Stimulated activated CD8-positive, alpha-beta memory T cell treated with anti-CD3 and anti-CD28 coated beads, Interleukin-2, amount 100 ng/mL, for 1 hour (primary cell): ENCODE data around the gene CIRBP.
"Not testable (repeated sequence)": the region's sequence is repeated elsewhere in the genome, so short reads cannot be mapped to it uniquely, and the experiment has no call there.

Experiments
- DNase-seq, 2 donors: peaks; one replicate each; pipeline ENCODE4 v3.0.0-alpha.2; 2020; ENCODE audit warnings: low read depth in 2 of 2

Gene CIRBP

DNA sequence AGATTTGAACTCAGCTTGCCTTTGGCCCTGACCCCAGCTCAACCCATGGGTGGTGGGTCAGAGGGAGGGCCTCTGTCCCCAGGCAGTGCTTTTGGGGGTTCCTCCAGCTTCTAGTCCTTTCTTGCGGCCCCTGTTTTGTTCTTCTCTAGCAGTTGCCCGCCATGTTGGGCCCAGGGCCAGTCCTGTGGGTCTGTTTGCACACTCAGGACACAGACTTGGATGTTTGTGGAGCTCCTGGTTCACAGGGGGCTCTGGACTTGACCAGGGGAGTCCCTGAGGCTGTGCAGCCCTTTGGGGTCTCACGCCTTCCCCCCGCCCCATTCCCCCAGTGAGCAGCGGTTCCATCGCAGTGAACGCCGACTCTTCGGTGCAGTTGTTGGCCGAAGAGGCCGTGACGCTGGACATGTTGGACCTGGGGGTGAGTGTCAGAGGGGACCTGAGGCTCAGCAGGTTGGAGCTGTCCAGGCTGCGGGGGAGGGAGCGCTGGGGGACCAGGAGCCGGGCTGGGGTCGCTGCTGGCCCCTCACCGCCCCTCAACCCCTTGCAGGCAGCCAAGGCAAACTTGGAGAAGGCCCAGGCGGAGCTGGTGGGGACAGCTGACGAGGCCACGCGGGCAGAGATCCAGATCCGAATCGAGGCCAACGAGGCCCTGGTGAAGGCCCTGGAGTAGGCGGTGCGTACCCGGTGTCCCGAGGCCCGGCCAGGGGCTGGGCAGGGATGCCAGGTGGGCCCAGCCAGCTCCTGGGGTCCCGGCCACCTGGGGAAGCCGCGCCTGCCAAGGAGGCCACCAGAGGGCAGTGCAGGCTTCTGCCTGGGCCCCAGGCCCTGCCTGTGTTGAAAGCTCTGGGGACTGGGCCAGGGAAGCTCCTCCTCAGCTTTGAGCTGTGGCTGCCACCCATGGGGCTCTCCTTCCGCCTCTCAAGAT lies 25.1 kb upstream of the CIRBP start:
- peak in 1 of 2 donors; percentile 81 for DNase-seq

DNA sequence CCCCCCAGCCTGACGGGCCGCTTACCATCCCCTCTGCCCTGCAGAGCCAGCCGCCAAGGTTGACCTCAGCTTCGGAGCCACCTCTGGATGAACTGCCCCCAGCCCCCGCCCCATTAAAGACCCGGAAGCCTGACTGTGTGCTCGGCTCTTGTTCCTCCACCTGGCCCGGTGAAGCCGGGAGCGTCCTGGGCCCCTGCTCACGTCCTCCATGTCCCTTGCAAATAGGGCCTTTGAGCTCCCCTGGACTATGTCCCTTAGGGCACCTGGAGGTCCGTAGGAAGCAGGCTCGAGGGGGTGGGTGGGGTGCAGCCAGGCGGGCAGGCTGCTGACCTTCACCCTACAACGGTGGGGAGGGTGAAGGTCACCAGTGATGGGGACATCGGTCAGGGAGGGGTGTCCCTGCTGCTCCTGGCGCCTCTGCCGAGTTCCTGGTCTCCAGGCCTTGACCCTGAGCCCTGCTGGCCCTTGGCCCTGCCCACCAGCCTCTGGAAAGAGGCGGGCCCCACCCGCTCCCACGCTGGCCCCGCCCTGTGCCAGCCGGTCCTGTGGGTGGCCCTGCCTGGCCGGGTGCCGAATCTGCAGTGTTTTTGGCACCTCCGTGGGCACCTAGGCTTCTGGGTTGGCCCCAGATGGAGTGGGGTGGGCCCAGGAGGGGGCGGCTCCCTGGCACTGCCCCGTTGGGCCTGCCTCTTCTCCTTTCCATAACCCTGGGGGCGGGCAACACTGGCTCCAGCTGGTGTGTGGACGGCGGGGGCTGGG lies 24.3 kb upstream of the CIRBP start:
- DNase-seq: no peak

DNA sequence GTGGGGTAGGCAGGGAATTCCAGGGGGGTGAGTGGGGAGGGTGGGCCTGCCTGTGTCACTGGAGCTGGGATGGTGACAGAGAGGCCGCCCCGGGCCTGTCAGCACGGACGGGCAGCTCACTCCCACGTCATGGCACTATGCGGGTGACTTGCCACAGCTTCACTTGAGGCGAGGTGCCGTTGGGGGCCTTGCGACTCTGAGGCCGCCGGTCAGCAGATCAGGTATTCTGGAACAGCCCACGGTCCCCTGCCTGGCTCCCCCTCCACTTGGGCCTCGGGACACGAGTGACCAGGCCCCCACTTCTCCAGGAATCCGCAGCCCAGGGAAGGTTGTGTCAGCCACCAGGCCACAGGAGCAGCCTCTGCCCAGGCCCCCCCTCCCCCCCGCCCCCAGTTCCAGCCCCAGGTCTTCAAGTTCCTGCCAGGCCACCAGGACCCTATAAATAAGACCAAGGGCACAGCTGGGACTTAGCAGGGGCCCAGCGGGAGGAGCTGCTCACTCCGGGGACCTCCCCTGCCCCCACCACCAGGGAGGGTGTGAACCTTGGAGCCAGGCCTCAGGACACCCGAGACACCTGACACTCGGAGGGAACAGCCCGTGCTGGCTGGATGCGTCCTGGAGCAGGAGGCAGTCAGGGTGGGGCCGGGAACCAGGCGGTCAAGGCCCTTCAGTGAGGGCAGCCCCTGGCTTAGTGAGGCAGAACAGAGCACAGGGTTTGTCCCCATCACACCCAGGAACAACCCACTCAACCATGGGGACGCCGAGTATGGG lies 23.5 kb upstream of the CIRBP start:
- DNase-seq: no peak

DNA sequence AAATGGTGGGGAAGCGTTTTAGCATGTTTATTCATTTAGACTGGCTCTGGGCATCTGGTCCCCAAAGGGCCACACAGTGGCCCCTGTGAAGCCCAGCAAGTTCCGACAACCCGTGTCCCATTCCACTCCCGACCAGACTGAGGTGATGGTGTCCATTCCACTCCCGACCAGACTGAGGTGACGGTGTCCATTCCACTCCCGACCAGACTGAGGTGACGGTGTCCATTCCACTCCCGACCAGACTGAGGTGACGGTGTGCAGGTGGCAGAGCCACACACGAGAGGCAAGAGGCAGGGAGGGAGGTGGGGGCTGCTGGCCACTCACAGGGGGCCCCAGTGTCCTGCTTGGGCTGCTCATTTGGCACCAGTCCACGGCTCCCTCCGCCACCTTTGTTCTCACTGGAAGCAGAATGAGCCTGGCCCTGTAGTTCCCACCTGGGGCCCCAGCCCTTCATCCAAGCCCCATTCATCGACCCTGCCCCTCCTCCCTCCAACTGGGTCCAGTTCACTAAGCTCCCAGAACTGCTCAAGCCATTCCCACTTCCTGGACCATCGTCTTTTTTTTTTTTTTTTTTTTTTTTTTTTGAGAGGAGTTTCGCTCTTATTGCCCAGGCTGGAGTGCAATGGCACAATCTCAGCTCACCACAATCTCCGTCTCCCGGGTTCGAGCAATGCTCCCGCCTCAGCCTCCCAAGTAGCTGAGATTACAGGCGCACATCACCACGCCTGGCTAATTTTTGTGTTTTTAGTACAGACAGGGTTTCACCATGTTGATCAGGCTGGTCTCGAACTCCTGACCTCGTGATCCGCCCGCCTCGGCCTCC lies 22.7 kb upstream of the CIRBP start:
- DNase-seq: not testable (repeated sequence)

DNA sequence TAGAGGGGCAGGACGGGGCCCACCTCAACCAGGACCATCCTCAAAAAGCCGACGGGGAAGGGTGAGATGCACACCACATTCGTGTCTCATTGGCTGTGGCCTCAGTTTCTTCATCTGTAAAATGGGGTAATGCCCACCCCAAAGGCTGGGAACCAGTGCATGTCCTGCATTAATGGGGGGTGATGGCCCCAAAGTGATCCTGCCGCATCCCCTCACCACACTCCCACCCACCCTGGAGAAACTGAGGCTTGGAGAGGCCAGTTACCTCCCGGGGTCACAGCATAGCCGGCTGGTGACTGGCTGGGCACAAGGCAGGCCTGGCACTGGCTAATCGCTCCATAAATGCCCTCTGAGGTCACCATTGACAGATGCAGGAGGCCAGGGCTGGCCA lies 21.4 kb upstream of the CIRBP start:
- DNase-seq: no peak

DNA sequence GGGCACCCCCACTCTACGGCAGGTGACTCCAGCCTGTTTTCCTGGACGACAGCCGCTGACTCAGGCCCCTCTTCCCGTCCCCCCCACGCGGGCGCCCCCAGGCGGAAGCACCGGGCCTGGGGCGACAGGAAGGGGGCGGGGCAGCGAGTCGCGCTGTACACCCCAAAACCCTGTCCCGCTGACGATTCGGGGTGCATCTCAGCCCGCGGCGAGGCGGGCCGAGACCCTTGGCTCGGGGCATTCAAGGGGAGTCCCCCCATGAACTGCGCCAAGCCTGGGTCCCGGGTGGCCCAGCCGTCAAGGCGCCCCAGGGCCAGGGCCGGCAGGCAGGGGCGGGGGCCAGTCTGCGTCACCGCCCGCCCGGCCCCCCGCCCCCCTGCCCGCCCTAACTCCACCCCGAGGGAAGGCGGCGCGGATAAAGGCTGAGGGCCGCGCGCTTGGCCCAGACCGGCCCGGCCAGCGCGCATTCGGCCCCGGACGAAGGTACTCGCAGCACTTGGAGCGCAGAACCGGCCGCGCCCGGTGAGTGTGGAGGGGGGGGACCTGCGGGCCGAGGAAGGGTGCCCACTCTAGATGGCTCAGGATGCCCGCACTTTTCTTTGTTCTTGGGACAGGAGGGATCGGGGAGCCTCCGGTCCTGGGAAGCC lies 20.9 kb upstream of the CIRBP start, which contains the start of gene MIDN:
Gene MIDN, plus strand, starts transcription at position 445 of the 647 bp plus-strand sequence. CDS start 1,714 bp downstream, outside the sequence.
- DNase-seq: no peak

DNA sequence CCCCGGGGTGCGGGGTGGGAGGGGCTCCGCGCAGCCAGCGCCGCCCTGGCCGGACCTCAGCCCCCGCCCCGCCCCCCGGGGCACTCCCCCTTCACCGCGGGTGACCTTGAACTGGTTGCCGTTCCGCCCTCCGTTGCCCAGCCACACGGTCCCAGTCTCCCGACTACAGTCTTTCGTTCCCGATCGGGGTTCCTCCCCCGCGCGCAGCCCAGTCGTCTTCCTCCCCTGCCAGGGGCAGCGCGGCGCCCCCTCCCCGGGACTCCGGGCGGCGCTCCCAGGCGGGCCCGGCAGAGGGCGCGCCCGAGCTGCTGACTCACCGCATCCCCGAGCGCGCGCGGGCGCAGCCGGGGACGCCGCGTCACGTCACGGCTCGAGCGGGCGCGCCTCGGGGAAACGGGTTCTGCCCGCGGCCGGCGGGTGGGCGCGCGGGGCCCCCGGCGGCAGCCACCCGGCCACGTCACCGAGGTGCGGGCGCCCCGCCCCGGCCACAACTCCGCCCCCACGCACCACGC lies 20.3 kb upstream of the CIRBP start:
- peak in 1 of 2 donors; percentile 68 for DNase-seq

DNA sequence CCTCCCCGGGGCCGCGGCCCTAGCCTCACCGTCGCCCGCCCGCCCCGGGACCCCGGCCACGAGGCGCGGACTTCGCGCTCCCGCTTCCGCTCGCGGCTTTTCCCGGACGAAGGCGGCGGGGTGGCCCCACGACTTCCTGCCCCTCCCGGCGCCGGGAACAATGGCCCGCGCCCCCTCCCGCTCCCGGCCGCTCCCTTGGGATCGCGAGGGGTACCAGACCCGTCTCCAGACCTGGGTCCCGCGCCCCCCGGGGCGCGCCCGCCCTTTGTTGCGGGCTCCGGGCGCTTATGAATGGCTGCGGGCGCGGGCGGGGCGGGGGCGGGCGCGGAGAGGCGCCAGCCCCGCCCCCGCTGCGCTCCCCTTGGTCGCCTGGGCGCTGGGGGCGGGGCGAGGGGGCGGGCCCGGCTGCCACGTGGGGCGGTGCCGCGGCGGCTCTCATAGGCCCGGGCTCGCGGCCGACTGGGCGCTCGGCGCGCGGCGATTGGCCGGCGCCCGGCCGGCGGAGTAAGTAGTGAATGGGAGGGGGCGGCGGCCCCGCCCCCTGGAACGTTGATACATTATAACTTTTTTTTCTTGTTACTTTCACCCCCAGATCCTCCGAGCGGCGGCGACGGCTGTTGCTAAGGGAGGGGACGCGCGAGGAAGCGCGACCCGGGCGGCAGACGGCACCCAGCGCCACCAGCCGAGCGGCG lies 19.7 kb upstream of the CIRBP start:
- DNase-seq: peak; percentile 90 to 93

DNA sequence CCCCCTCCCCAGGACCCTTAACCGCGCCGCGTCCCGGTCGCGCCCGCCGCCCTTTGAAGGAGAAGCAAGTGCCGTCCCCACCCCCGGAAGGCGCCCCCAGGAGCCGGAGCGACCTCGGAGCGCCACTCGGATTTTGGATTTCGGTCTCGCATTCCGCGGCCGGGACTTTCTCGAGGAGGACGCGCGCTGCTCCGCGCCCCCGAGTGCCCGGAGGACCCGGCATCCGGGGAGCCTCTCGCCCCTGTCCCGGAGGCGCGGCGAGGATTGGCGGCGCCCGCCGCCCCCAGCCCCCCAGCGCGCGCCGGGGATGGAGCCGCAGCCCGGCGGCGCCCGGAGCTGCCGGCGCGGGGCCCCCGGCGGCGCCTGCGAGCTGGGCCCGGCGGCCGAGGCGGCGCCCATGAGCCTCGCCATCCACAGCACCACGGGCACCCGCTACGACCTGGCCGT lies 19.1 kb upstream of the CIRBP start:
- DNase-seq: no peak

DNA sequence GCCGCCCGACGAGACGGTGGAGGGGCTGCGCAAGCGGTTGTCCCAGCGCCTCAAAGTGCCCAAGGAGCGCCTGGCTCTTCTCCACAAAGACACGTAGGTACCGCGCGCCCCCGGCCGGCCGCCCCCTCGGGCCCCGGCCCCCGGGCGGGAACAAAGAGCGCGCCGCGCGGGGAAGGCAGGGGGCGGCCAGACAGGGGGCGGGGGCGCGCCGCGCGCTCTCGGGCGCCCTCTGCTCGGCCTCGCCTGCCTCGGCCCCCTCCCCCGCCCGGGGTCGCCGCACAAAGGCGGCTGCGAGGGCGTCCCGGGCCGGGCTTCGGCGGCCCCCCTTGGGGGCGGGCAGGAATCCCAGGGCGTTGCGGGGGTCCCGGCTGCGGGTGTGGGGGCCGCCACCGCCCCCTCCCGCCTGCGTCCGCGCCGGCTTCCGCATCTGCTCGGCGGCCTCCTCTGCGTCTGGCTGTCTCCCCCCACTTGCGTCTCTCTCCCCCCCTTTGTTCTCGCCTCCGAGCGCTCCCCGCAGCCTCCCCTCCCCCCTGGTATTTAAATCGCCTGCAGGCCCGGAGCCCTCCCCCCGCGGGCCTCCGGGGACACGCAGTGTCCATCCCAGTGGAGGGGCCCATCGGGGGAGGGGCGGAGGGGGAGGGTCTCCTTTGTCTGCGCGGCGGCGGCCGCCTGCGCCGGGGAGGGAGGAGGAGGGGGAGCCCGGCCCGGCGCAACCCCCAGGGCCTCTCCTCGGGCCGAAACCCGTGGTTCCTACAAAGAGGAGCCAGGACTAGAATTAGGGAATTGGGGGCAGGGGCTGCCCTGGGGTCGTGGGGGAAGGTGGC lies 18.5 kb upstream of the CIRBP start:
- DNase-seq: no peak

DNA sequence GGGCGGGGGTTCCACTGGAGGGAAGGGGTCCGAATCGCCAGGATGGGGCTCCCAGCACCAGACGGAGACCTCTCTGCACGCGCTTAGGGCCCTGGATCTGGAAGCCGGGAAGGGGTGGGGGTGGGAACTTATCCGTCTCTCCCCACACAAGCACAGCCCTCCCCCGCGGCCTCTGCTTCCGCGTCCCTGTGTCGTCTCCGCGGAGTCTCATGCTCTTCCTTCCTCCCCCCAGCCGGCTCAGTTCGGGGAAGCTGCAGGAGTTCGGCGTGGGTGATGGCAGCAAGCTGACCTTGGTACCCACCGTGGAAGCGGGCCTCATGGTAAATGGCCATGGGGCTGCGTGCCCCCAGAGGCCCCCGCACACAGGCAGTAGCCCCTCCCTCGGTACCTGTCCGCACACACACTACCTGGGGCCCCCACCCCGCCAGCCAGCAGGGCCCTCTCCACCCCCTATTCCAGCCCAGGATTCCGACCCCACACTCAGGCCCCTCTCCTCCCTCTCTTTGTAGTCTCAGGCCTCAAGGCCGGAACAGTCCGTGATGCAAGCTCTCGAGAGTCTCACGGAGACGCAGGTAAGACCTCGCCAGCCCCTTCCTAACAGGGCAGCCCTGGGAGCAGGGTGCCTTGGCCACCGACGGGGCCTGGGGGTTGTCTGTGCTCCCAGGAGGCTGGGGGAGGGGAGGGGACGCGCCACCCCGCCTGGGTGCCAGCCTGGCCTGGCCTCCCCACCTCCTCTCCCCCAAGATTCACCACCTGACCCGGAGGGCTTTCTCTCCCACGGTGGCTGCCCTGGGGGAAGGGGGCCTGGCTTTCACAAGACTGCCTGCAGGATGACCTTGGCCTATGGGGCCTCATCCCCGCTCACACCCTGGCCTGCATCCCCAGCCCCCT lies 17.6 kb upstream of the CIRBP start:
- no peak for DNase-seq

DNA sequence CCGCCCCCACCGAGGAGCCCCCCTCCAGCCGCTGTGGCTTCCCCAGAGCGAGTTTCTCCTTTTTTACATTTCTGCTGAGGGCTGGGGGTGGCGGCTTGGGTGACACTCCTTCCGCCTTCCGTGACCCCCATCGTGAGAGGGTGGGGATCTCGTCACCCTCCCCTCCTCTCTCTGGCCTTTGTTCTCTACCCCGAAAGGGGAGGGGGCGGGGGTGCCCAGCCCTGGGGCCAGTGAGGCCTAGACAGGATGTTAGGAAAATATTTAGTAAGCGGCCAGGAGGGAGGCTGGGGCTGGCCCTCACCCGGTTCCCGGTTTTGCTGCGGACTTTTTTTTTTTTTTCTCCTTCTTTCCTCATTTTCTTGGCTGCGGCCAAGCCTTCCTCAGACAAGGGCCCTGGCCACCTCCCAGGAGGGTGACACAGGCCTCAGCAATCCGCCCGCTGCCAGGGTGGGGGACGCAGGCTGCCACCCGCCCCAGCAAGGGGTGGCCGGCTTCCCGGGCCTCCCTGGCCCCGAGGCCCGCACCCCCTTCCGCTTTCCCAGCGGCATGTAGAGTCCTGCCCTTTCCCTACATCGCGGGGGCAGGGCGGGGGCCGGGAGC lies 16.8 kb upstream of the CIRBP start:
- DNase-seq: no peak

DNA sequence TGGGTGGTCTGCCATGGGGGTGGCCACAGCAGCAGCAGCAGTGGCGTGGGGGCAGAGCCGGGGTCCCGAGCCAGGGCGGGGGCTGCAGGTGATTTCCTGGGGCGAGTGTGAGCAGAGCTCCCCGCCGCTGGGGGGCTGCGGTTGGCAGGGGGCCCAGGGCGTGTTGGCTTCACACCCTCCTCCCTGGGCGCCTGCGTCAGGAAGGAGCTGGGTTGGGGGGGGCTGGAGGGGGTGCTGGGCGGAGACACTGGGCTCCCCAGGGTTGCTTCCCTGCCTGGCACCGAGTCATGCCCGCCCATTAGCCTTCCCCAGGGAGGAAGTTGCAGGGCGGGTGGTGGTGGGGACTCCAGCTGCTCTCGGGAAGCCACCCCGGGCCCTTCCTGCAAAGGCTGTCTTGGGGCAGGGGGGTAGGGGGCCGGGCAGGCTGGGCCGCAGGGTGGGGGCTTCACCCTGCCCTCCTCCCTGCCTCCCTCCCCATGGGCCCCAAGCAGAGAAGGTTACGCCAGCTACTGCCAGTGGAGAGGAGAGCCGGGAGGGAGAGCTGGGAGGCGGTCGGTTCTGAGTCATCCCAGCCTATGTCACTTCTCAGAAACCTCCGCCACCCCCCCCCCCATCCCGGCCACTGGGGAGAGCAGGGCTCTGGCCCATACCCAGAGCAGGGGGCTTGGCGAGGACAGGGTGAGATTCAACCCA lies 16.2 kb upstream of the CIRBP start:
- peak in 1 of 2 donors; percentile 52 for DNase-seq

DNA sequence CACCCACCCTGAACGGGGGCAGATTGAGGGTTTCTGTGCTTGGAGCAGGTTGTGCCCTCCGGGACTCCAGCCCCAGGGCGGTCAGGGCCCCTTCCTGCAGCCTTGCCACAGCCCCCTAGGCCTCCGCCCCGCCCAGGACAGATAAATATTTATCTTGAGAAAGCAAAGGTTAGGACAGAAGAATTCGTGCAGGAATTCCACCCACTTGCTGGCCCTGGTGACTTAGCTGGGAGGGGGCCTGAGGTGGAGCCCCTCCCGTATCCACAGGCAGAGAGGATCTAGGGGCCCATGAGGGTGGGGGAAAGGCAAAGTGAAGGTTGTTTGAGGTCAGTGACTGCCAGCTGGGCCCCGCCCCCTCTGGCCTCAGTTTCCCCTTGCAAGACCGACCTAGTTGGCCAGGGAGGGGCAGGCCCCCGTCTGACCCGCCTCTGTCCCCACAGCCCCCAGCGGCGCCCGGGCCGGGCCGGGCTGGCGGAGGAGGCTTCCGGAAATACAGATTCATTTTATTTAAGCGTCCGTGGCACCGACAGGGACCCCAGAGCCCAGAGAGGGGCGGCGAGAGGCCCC lies 15.5 kb upstream of the CIRBP start:
- DNase-seq: no peak

DNA sequence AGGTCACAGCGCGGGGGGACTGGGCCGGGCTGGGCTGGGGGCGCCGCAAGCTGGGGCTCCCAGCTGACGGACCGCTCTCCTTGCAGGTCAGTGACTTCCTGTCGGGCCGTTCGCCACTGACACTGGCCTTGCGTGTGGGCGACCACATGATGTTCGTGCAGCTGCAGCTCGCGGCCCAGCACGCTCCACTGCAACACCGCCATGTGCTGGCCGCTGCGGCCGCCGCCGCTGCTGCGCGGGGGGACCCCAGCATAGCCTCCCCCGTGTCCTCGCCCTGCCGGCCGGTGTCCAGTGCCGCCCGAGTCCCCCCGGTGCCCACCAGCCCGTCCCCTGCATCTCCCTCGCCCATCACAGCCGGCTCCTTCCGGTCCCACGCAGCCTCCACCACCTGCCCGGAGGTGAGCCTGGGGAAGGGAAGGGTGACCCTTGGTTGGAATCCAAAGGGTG lies 15.0 kb upstream of the CIRBP start:
- DNase-seq: no peak

DNA sequence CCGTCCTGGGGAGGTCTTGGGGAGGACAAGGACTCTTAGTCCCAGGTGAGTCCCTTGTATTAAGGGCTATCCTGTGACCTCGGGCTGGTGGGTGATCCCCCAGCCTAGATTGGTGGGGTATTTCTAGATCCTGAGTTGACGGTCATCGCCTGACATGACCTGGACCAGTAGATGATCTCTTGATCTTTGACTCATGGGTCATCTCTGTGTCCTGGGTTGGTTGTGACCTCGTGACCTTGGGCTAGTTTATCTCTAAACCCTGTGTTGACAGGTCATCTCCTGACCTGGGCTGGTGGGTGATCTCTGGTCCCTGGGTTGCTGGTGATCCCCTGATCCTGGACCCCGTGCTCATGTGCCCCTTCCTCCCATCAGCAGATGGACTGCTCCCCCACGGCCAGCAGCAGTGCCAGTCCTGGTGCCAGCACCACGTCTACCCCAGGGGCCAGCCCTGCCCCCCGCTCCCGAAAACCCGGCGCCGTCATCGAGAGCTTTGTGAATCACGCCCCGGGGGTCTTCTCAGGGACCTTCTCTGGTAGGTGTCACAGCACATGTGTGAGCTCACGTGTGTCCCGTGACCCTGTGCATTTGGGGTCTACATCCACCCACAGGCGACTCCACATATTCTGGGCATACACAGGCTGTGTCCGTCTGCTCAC lies 14.5 kb upstream of the CIRBP start:
- DNase-seq: no peak
